Parathyroid adenoma (tissue), 2 donors: ENCODE measurements around the gene ZNF75A.
A peak's percentile ranks its signal among the peaks of the same experiment; 100 is the strongest.

Source experiments
- H2AFZ ChIP-seq: fragments of 300-600 bp; sonication (generic); one replicate; pipeline ENCODE4 v1.7.0; 2017; ENCODE audit warnings: antibody characterized with exemption, mild to moderate bottlenecking
- H3K27ac ChIP-seq: fragments of 300-600 bp; sonication (generic); one replicate; pipeline ENCODE4 v1.7.0; 2017
- H3K27me3 ChIP-seq: fragments of 300-600 bp; sonication (generic); one replicate; pipeline ENCODE4 v1.7.0; 2017; ENCODE audit warnings: low read length; ENCODE audit not compliant: control insufficient read depth, insufficient read depth
- H3K36me3 ChIP-seq: fragments of 300-600 bp; sonication (generic); one replicate; pipeline ENCODE4 v1.7.0; 2017; ENCODE audit warnings: low read length; ENCODE audit not compliant: control insufficient read depth, insufficient read depth
- H3K4me1 ChIP-seq: fragments of 300-600 bp; sonication (generic); one replicate; pipeline ENCODE4 v1.7.0; 2017; ENCODE audit warnings: control low read depth
- H3K4me2 ChIP-seq: fragments of 300-600 bp; sonication (generic); one replicate; pipeline ENCODE4 v1.7.0; 2017; ENCODE audit warnings: low read length
- H3K4me3 ChIP-seq: fragments of 300-600 bp; sonication (generic); one replicate; pipeline ENCODE4 v1.7.0; 2017; ENCODE audit warnings: low read depth, low read length
- H3K79me2 ChIP-seq: fragments of 300-600 bp; sonication (generic); one replicate; pipeline ENCODE4 v1.7.0; 2017; ENCODE audit warnings: control low read depth
- H3K9ac ChIP-seq: fragments of 300-600 bp; sonication (generic); one replicate; pipeline ENCODE4 v1.7.0; 2017; ENCODE audit warnings: mild to moderate bottlenecking
- H3K9me3 ChIP-seq: fragments of 300-600 bp; sonication (generic); one replicate; pipeline ENCODE4 v1.7.0; 2017; ENCODE audit warnings: low read length; ENCODE audit not compliant: control insufficient read depth
- CTCF ChIP-seq: fragments of 300-600 bp; sonication (generic); IDR thresholded peaks from one replicate; pipeline ENCODE4 v1.7.0; 2017; ENCODE audit warnings: antibody characterized with exemption, mild to moderate bottlenecking
- donor health status: primary hyperparathyroidism.

Gene ZNF75A

GRCh38 chr16:3282730-3283542, 22.4 kb upstream of the ZNF75A start, which contains the start of gene ZNF263:
TSS of gene ZNF263 (plus strand) at chr16:3283491. CDS start at chr16:3283819, 328 bp downstream.
- peaks cover 8% of the 10 kb centered on the region for H3K4me1 ChIP-seq
- no peaks in the 10 kb centered on the region for H3K36me3 ChIP-seq
- peak within 1 kb of the TSS; percentile 97 for H2AFZ ChIP-seq
- peak within 1 kb of the TSS; percentile 92 for H3K4me3 ChIP-seq
- H3K9me3 ChIP-seq: no peaks in the 10 kb centered on the region
- H3K27ac ChIP-seq: peak within 1 kb of the TSS; percentile 98
- H3K4me2 ChIP-seq: peak within 1 kb of the TSS; percentile 98
- TF ChIP-seq CTCF: no peak
- H3K79me2 ChIP-seq: peaks cover 24% of the 10 kb centered on the region
- H3K9ac ChIP-seq: peak within 1 kb of the TSS; percentile 90
- no peaks in the 10 kb centered on the region for H3K27me3 ChIP-seq

GRCh38 chr16:3283543-3284447, 21.5 kb upstream of the ZNF75A start:
- peak overlapping the region; percentile 97 for H2AFZ ChIP-seq
- H3K9me3 ChIP-seq: no peaks in the 10 kb centered on the region
- H3K4me3 ChIP-seq: peak overlapping the region; percentile 92
- peak overlapping the region; percentile 90 for H3K9ac ChIP-seq
- TF ChIP-seq CTCF: no peak
- no peaks in the 10 kb centered on the region for H3K36me3 ChIP-seq
- H3K27ac ChIP-seq: peak overlapping the region; percentile 98
- H3K27me3 ChIP-seq: no peaks in the 10 kb centered on the region
- H3K4me2 ChIP-seq: peak overlapping the region; percentile 98
- peaks cover 8% of the 10 kb centered on the region for H3K4me1 ChIP-seq
- H3K79me2 ChIP-seq: peaks cover 31% of the 10 kb centered on the region

GRCh38 chr16:3285131-3285530, 20.2 kb upstream of the ZNF75A start:
- no peak overlapping the region for H3K27ac ChIP-seq
- no peaks in the 10 kb centered on the region for H3K36me3 ChIP-seq
- H3K4me3 ChIP-seq: peak overlapping the region; percentile 92

GRCh38 chr16:3289998-3290673, 15.2 kb upstream of the ZNF75A start:
- Histone ChIP-seq H3K4me3 (no peak overlapping the region), H3K79me2 (peaks cover 45% of the 10 kb centered on the region), H3K36me3 (no peaks in the 10 kb centered on the region), H2AFZ (no peak overlapping the region), H3K27me3 (no peaks in the 10 kb centered on the region), H3K9me3 (no peaks in the 10 kb centered on the region), H3K4me1 (peaks cover 3% of the 10 kb centered on the region), H3K27ac (no peak overlapping the region), H3K4me2 (no peak overlapping the region), H3K9ac (no peak overlapping the region)
- no peak for TF ChIP-seq CTCF

More at GRCh38 chr16:3285131-3285530, 20.2 kb upstream of the ZNF75A start:
- no peak for TF ChIP-seq CTCF
- Histone ChIP-seq H3K4me2 (peak overlapping the region; percentile 98), H3K27me3 (no peaks in the 10 kb centered on the region), H3K4me1 (peaks cover 8% of the 10 kb centered on the region), H3K9me3 (no peaks in the 10 kb centered on the region), H3K79me2 (peaks cover 45% of the 10 kb centered on the region), H3K9ac (no peak overlapping the region), H2AFZ (no peak overlapping the region)
